Ectodermal cell (in vitro differentiated cells): Measurements from ENCODE around the gene PER1.
A peak's percentile ranks its signal among the peaks of the same experiment; 100 is the strongest.

Source experiments
- H3K27ac ChIP-seq: 2 replicates; pipeline ENCODE4 v1.7.0; 2013; ENCODE audit warnings: mild to moderate bottlenecking, low read depth, low read length; ENCODE audit not compliant: insufficient read depth, poor library complexity, severe bottlenecking
- H3K27me3 ChIP-seq: 2 replicates; pipeline ENCODE4 v1.7.0; 2013; ENCODE audit warnings: mild to moderate bottlenecking, low read length; ENCODE audit not compliant: insufficient read depth, control insufficient read depth, poor library complexity, severe bottlenecking
- H3K36me3 ChIP-seq: one replicate; pipeline ENCODE4 v1.7.0; 2013; ENCODE audit warnings: low read length; ENCODE audit not compliant: control insufficient read depth, insufficient read depth
- H3K4me1 ChIP-seq: one replicate; pipeline ENCODE4 v1.7.0; 2013; ENCODE audit warnings: low read length; ENCODE audit not compliant: control insufficient read depth, insufficient read depth
- H3K4me3 ChIP-seq: 2 replicates; pipeline ENCODE4 v1.7.0; 2013; ENCODE audit warnings: low read depth, low read length, control low read depth; ENCODE audit not compliant: insufficient read depth
- H3K9me3 ChIP-seq: 2 replicates; pipeline ENCODE4 v1.7.0; 2013; ENCODE audit warnings: mild to moderate bottlenecking, low read length, moderate library complexity; ENCODE audit not compliant: control insufficient read depth
- WGBS, 2 experiments: methylation state at CpG; one replicate each; pipeline ENCODE4 v1.1.7; 2013; ENCODE audit warnings: missing lambda C conversion rate in 2 of 2; 5-methylcytosine and 5-hydroxymethylcytosine counted together

PER1 gene

DNA sequence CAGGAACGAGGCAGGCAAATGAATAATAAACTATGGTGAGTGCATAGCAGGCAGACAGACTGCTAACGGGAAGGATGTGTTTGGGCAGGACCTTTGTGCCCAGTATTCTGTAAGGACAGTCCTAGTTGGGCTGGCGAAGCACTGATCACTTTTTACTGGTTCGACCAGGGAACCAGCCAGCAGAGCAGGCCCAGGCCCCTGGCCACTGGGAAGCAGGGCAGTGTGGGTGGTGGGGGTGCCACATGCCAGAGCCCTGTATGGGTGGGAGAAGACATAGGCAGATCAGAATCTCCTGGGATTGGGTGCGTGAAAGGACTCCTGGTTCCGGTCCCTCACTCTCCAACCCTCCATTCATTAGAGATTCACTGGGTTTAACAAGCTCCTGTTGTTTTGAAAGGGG, 14.5 kb upstream of the PER1 start:
- WGBS, 2 experiments = 85 to 93% methylated on average over 5 to 6 of the region's 6 CpGs
- H3K4me1 ChIP-seq = peaks cover 18% of the 10 kb centered on the region

GRCh38 chr17:8164815-8165131, 12.6 kb upstream of the PER1 start:
- Histone ChIP-seq H3K9me3 (no peaks in the 10 kb centered on the region), H3K27ac (no peak overlapping the region), H3K27me3 (no peaks in the 10 kb centered on the region), H3K4me3 (no peak overlapping the region), H3K4me1 (peaks cover 28% of the 10 kb centered on the region), H3K36me3 (peaks cover 11% of the 10 kb centered on the region)
- 84 to 87% methylated on average over 6 of the region's 6 CpGs for WGBS, 2 experiments

More for the DNA sequence above, 14.5 kb upstream of the PER1 start:
- no peak overlapping the region for H3K4me3 ChIP-seq
- H3K36me3 ChIP-seq = peaks cover under 1% of the 10 kb centered on the region
- no peak overlapping the region for H3K27ac ChIP-seq
- no peaks in the 10 kb centered on the region for H3K27me3 ChIP-seq
- H3K9me3 ChIP-seq = no peaks in the 10 kb centered on the region

DNA sequence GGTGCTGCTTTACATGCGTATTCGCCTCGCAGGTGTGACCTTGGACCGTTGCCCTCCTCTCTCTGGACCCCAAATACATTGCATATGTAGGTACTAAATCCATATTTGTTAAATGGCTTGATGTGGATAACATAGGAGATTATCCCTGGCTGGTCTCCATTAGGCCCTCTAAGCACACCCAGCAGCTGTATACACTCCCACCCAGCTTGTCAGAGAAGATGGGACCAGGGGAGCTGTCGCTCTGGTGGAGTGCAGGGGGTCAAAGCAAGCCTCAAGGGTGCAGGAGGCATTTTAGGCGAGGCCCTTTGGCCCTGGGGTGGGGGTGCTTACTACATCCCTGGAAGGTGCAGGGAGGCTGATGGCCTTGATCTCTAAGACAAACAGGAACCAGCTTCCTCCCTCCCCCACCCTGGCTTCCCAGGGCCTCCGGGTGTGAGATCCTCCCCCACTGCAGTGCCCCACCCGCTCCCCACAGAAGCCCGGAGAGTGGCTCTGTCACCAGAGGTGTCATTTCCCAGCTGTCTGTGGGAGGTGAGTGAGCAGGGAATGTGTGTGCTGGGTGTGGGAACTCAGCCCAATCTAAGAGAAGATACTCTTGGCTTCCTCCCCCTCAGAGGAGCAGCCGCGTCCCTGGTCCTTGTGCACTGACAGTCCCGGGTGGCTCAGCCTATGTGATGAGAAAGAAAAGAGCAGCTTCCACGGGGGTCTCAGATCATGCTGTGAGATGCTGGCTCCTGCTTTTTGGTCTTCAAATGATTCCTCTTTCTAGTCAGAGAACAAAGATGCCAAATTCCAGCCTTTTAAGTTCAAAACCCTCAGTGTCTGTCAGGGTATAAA, 12.0 kb upstream of the PER1 start:
- H3K27me3 ChIP-seq = no peaks in the 10 kb centered on the region
- WGBS, 2 experiments = 38 to 46% methylated on average over 13 of the region's 13 CpGs
- peak overlapping the region; percentile 97 for H3K27ac ChIP-seq
- peaks cover 28% of the 10 kb centered on the region for H3K4me1 ChIP-seq
- no peak overlapping the region for H3K4me3 ChIP-seq
- H3K9me3 ChIP-seq = no peaks in the 10 kb centered on the region
- H3K36me3 ChIP-seq = peaks cover 11% of the 10 kb centered on the region

DNA sequence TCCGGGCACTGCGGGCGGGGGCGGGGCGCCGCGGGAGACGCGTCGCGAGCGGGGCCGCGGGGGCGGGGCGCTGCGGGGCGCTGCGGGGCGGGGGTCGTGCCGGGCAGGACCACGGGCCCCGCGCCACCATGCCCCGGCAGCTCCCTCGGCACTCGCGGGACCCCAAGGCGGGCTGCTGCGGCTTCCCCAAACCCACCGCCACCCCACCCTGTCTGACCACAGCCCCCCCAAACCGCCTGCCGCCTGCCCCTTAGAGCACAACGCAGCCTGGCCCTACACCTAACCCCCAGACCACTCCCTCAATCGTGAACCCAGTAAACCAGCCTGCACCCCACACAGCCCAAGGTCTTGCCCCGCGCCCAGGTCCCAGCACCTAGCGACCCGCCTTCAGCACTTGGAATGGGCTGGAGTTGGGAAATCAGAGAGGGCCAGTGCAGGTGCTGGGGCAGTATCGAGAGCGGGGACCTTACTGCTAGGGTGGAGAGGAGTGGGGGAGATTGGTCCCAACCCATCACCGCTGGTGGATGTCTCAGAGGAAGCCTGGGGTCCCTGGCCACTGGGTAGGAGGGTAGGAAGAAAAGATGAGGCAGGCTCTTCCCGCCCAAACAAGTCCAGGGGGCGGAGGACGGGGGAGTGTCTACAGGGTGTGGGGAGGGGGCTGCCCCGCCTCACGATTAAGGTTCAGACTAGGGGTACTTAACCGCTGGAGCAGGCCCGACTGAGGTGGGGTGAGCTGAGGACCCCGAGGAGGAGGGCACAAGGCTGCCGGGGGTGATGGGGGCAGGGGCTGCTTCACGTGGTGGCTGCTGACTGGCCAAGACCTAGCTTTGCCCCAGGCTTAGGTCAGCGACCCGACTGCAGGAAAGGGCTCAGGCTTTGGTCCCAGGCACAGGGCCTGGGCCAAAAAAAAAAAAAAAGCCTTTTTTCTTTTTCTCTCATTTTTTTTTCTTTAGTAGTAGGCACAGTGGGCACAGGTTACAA, 11.1 kb upstream of the PER1 start:
- Histone ChIP-seq H3K9me3 (no peaks in the 10 kb centered on the region), H3K27me3 (no peaks in the 10 kb centered on the region), H3K36me3 (peaks cover 11% of the 10 kb centered on the region), H3K27ac (peak overlapping the region; percentile 97), H3K4me3 (peak overlapping the region; percentile 97), H3K4me1 (peaks cover 28% of the 10 kb centered on the region)
- 1% methylated on average over 55 of the region's 55 CpGs for WGBS, 2 experiments

GRCh38 chr17:8162233-8162996, 10.2 kb upstream of the PER1 start, which contains the start of gene VAMP2:
VAMP2 (minus strand) TSS chr17:8162948; CDS start chr17:8162879, 69 bp downstream.
- H3K27ac ChIP-seq = peak within 1 kb of the TSS; percentile 97
- H3K36me3 ChIP-seq = peaks cover 11% of the 10 kb centered on the region
- WGBS, 2 experiments = 0 to 1% methylated on average over 75 of the region's 75 CpGs
- H3K4me1 ChIP-seq = peaks cover 28% of the 10 kb centered on the region
- H3K9me3 ChIP-seq = no peaks in the 10 kb centered on the region
- H3K4me3 ChIP-seq = peak within 1 kb of the TSS; percentile 97
- no peaks in the 10 kb centered on the region for H3K27me3 ChIP-seq

GRCh38 chr17:8161289-8162232, 9.4 kb upstream of the PER1 start:
- peaks cover 28% of the 10 kb centered on the region for H3K4me1 ChIP-seq
- H3K4me3 ChIP-seq = peak overlapping the region; percentile 97
- H3K27me3 ChIP-seq = no peaks in the 10 kb centered on the region
- peaks cover 11% of the 10 kb centered on the region for H3K36me3 ChIP-seq
- no peak overlapping the region for H3K27ac ChIP-seq
- no peaks in the 10 kb centered on the region for H3K9me3 ChIP-seq
- WGBS, 2 experiments = 87% methylated on average over 19 of the region's 19 CpGs

GRCh38 chr17:8160741-8161221, 8.6 kb upstream of the PER1 start:
- H3K36me3 ChIP-seq = peaks cover 11% of the 10 kb centered on the region
- WGBS, 2 experiments = 91 to 93% methylated on average over 5 of the region's 5 CpGs
- no peak overlapping the region for H3K27ac ChIP-seq
- H3K4me1 ChIP-seq = peaks cover 28% of the 10 kb centered on the region
- no peaks in the 10 kb centered on the region for H3K27me3 ChIP-seq
- H3K4me3 ChIP-seq = no peak overlapping the region
- no peaks in the 10 kb centered on the region for H3K9me3 ChIP-seq

DNA sequence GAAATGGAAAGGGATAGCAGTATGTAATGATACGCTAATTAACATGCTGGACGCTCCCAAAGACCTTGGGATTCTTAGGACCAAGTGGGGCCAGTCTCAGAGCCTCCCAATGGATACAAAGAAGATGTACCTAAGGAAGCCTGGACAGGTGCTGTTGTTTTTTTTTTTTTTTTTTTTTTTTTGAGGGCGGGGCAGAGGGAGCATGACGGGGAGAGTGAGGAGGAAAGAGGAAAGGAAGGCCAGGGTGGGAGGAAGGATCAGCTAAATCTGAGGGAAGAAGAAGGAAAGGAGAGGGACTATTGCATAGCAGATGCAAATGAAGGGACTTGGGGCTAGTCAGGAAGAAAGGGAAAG, 8.0 kb upstream of the PER1 start:
- no peak overlapping the region for H3K4me3 ChIP-seq
- no peaks in the 10 kb centered on the region for H3K27me3 ChIP-seq
- H3K4me1 ChIP-seq = peaks cover 28% of the 10 kb centered on the region
- H3K9me3 ChIP-seq = no peaks in the 10 kb centered on the region
- WGBS, 2 experiments = 91 to 92% methylated on average over 4 of the region's 4 CpGs
- no peak overlapping the region for H3K27ac ChIP-seq
- H3K36me3 ChIP-seq = peaks cover 11% of the 10 kb centered on the region
